ENCODE measurements around the gene ERMP1.

ERMP1 gene

DNA sequence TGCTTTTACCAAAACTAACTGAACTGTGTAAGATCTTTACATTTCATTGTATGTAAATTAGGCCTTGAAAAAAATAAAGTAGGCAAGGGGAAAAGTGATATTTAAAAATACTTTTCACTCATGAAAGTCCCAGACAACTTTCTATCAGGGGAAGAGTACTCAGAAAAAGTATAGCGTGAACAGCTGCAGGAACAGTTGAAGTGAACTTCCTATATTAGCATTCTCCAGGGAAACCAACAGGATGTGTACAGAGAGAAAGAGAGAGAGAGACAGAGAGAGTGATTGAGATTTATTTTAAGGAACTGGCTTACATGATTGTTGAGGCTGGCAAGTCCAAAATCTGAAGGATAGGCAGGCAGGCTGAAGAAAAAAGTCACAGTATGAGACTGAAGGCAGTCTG lies 42.0 kb downstream of the ERMP1 start:
- ATAC-seq: no peak

DNA sequence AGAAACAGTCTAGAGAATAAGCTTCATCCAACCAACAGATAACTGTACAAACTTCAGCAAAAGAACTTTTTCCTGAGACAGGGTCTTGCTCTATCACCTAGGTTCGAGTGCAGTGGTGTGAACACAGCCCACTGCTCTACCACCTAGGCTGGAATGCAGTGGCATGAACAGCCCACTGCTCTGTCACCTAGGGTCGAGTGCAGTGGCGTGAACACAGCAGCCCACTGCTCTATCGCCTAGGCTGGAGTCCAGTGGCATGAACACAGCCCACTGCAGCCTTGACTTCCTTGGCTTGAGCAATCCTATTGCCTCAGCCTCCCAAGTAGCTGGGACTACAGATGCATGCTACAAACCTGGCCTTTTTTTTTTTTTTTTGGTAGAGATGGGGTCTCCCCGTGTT lies 43.4 kb downstream of the ERMP1 start:
- no peak for ATAC-seq
- TF ChIP-seq CSDC2 (CRISPR knock-in tag; IDR thresholded peaks at IDR 0.05) (no peak), ZFP3 (CRISPR knock-in tag; IDR thresholded peaks at IDR 0.05) (no peak), ZNF70 (CRISPR knock-in tag; IDR thresholded peaks at IDR 0.05) (no peak), RARB (CRISPR knock-in tag; IDR thresholded peaks at IDR 0.05) (no peak), ISL1 (CRISPR knock-in tag; IDR thresholded peaks at IDR 0.05) (no peak), ARNTL (CRISPR knock-in tag; IDR thresholded peaks at IDR 0.05; ENCODE audit: borderline replicate concordance, low read depth) (no peak), ZNF565 (CRISPR knock-in tag; conservative IDR thresholded peaks at IDR 0.05; ENCODE audit: low read depth) (no peak), PATZ1 (CRISPR knock-in tag; IDR thresholded peaks at IDR 0.05; ENCODE audit: borderline replicate concordance) (no peak)
- TF ChIP-seq, protein P1, sequence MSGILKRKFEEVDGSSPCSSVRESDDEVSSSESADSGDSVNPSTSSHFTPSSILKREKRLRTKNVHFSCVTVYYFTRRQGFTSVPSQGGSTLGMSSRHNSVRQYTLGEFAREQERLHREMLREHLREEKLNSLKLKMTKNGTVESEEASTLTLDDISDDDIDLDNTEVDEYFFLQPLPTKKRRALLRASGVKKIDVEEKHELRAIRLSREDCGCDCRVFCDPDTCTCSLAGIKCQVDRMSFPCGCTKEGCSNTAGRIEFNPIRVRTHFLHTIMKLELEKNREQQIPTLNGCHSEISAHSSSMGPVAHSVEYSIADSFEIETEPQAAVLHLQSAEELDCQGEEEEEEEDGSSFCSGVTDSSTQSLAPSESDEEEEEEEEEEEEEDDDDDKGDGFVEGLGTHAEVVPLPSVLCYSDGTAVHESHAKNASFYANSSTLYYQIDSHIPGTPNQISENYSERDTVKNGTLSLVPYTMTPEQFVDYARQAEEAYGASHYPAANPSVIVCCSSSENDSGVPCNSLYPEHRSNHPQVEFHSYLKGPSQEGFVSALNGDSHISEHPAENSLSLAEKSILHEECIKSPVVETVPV (CRISPR knock-in tag; IDR thresholded peaks at IDR 0.05): no peak

More for the DNA sequence above, 42.0 kb downstream of the ERMP1 start:
- TF ChIP-seq BACH2 (CRISPR knock-in tag; IDR thresholded peaks at IDR 0.05; ENCODE audit: borderline replicate concordance): no peak
- no peak for TF ChIP-seq TCF4 (CRISPR knock-in tag; IDR thresholded peaks at IDR 0.05; ENCODE audit: borderline replicate concordance)
- TF ChIP-seq ZFP30 (CRISPR knock-in tag; IDR thresholded peaks at IDR 0.05): no peak
- TF ChIP-seq RARB (CRISPR knock-in tag; IDR thresholded peaks at IDR 0.05): no peak
- TF ChIP-seq GLIS3 (CRISPR knock-in tag; IDR thresholded peaks at IDR 0.05): no peak
- no peak for TF ChIP-seq ZNF8 (CRISPR knock-in tag; IDR thresholded peaks at IDR 0.05)
- TF ChIP-seq, protein P2, sequence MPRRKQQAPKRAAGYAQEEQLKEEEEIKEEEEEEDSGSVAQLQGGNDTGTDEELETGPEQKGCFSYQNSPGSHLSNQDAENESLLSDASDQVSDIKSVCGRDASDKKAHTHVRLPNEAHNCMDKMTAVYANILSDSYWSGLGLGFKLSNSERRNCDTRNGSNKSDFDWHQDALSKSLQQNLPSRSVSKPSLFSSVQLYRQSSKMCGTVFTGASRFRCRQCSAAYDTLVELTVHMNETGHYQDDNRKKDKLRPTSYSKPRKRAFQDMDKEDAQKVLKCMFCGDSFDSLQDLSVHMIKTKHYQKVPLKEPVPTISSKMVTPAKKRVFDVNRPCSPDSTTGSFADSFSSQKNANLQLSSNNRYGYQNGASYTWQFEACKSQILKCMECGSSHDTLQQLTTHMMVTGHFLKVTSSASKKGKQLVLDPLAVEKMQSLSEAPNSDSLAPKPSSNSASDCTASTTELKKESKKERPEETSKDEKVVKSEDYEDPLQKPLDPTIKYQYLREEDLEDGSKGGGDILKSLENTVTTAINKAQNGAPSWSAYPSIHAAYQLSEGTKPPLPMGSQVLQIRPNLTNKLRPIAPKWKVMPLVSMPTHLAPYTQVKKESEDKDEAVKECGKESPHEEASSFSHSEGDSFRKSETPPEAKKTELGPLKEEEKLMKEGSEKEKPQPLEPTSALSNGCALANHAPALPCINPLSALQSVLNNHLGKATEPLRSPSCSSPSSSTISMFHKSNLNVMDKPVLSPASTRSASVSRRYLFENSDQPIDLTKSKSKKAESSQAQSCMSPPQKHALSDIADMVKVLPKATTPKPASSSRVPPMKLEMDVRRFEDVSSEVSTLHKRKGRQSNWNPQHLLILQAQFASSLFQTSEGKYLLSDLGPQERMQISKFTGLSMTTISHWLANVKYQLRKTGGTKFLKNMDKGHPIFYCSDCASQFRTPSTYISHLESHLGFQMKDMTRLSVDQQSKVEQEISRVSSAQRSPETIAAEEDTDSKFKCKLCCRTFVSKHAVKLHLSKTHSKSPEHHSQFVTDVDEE (CRISPR knock-in tag; IDR thresholded peaks at IDR 0.05): no peak
- TF ChIP-seq SNAI2 (CRISPR knock-in tag; IDR thresholded peaks at IDR 0.05): no peak
- TF ChIP-seq ZNF70 (CRISPR knock-in tag; IDR thresholded peaks at IDR 0.05): no peak
- TF ChIP-seq, protein P3, sequence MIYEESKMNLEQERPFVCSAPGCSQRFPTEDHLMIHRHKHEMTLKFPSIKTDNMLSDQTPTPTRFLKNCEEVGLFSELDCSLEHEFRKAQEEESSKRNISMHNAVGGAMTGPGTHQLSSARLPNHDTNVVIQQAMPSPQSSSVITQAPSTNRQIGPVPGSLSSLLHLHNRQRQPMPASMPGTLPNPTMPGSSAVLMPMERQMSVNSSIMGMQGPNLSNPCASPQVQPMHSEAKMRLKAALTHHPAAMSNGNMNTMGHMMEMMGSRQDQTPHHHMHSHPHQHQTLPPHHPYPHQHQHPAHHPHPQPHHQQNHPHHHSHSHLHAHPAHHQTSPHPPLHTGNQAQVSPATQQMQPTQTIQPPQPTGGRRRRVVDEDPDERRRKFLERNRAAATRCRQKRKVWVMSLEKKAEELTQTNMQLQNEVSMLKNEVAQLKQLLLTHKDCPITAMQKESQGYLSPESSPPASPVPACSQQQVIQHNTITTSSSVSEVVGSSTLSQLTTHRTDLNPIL (CRISPR knock-in tag; IDR thresholded peaks at IDR 0.05; ENCODE audit: low read depth): no peak
- TF ChIP-seq POU6F1 (CRISPR knock-in tag; IDR thresholded peaks at IDR 0.05; ENCODE audit: borderline replicate concordance, low read depth): no peak
- TF ChIP-seq, protein P1 (CRISPR knock-in tag; IDR thresholded peaks at IDR 0.05): no peak
- TF ChIP-seq ZC3H10 (CRISPR knock-in tag; IDR thresholded peaks at IDR 0.05): no peak
- no peak for TF ChIP-seq ESRRG (CRISPR knock-in tag; IDR thresholded peaks at IDR 0.05)

Measured in SK-N-SH treated with all-trans-retinoic acid at 6 μM for 48 hours (cell line).